Caco-2 (cell line): ENCODE data around the gene FAM151A. TPM values are rescaled to one million over a fixed set of nuclear protein-coding genes. Genes with fewer than 3 reads are reported as not detected.

Experiments used
- BruUV-seq: library from RNA; stranded (reverse); fragments of 400-500 nt; replicated peaks from 2 replicates; lab custom pipeline; 2021; lab: Mats Ljungman, UMichigan
- CTCF ChIA-PET: fragments of 300-600 bp; sonication (Branson Sonifier 250); formaldehyde crosslinking; loops from one replicate; lab custom pipeline; 2022; ENCODE audit warnings: antibody characterized with exemption; lab: Charles Lee
- POLR2A ChIA-PET: fragments of 300-600 bp; sonication (Branson Sonifier 250); formaldehyde crosslinking; loops from one replicate; lab custom pipeline; 2022; ENCODE audit warnings: antibody characterized with exemption; lab: Charles Lee
- DNase-seq, 2 experiments: peaks; one replicate each; pipeline versions ENCODE4 v3.0.0 to v3.0.0-alpha.2; 2020 to 2022
- H3K27me3 ChIP-seq: replicated peaks from 2 replicates; pipeline ENCODE4 v1.6.0; 2011; ENCODE audit warnings: low read length; ENCODE audit not compliant: control insufficient read depth, insufficient read depth
- H3K36me3 ChIP-seq: 2 replicates; pipeline ENCODE4 v1.5.1; 2011; ENCODE audit warnings: low read length; ENCODE audit not compliant: control insufficient read depth, insufficient read depth
- H3K4me1 ChIP-seq: fragments of 250-450 bp; sonication (Bioruptor Pico); 2 replicates; pipeline ENCODE4 v1.5.1; 2020; ENCODE audit warnings: mild to moderate bottlenecking
- H3K4me3 ChIP-seq: 2 replicates; pipeline ENCODE4 v1.5.1; 2011; ENCODE audit warnings: low read depth, mild to moderate bottlenecking, control low read depth, low read length
- H3K9me3 ChIP-seq: fragments of 250-450 bp; sonication (Bioruptor Pico); 2 replicates; pipeline ENCODE4 v1.5.1; 2020; ENCODE audit warnings: mild to moderate bottlenecking, moderate library complexity
- H3K27ac Mint-ChIP-seq: one replicate; pipeline ENCODE4 v1.8.0; 2022; ENCODE audit warnings: mixed read lengths; ENCODE audit not compliant: unreplicated experiment
- H3K27me3 Mint-ChIP-seq: one replicate; pipeline ENCODE4 v1.8.0; 2022; ENCODE audit warnings: mixed read lengths; ENCODE audit not compliant: insufficient read depth, unreplicated experiment
- H3K36me3 Mint-ChIP-seq: one replicate; pipeline ENCODE4 v1.8.0; 2022; ENCODE audit warnings: mild to moderate bottlenecking, mixed read lengths; ENCODE audit not compliant: insufficient read depth, unreplicated experiment
- H3K4me1 Mint-ChIP-seq: one replicate; pipeline ENCODE4 v1.8.0; 2022; ENCODE audit warnings: low read depth, mixed read lengths; ENCODE audit not compliant: unreplicated experiment
- H3K4me3 Mint-ChIP-seq: one replicate; pipeline ENCODE4 v1.8.0; 2022; ENCODE audit warnings: mild to moderate bottlenecking, moderate library complexity, mixed read lengths; ENCODE audit not compliant: unreplicated experiment
- H3K9me3 Mint-ChIP-seq: one replicate; pipeline ENCODE4 v1.8.0; 2022; ENCODE audit warnings: mixed read lengths; ENCODE audit not compliant: unreplicated experiment
- CTCF ChIP-seq, 2 experiments: fragments of 200-600 bp in 1 of 2; IDR thresholded peaks; 1 replicate in 1 of 2; 2 replicates in 1 of 2; pipeline versions ENCODE4 v1.5.1 to v1.8.0; 2011 to 2022; ENCODE audit warnings: antibody characterized with exemption in 1 of 2, control low read depth in 1 of 2, inconsistent platforms in 1 of 2, low read depth in 1 of 2, low read length in 1 of 2, mild to moderate bottlenecking in 1 of 2, moderate library complexity in 1 of 2; ENCODE audit not compliant: insufficient read depth in 1 of 2, severe bottlenecking in 1 of 2, unreplicated experiment in 1 of 2
- intact Hi-C: fragments of 100-400 bp; cut with micrococcal nuclease; formaldehyde crosslinking; loops from one replicate; pipeline ENCODE4 v1.10.0; 2022; ENCODE audit not compliant: unreplicated experiment
- total RNA-seq: library from RNA; stranded (reverse); gene quantifications from 2 replicates; pipeline ENCODE4 v1.2.3, GENCODE V29; 2022

The FAM151A gene
- total RNA-seq, 1 experiment from 2014 or later: 22.3 TPM

- CTCF ChIA-PET: no interaction called here
- Histone ChIP-seq H3K4me1 (peaks cover 37% of the 10 kb centered on the region), H3K9me3 (0 out of 2 replicates have a peak, but pooled peaks cover 3% of the 10 kb centered on the region), H3K4me3 (no peak overlapping the region), H3K27me3 (no peaks in the 10 kb centered on the region), H3K36me3 (no peaks in the 10 kb centered on the region)
- POLR2A ChIA-PET: no interaction called here
- intact Hi-C loops: loop anchor here (10.0 kb wide), 1 partner anchor 71 kb away; no protein-coding TSS in a partner anchor
- Mint-ChIP-seq H3K36me3 (peaks cover 4% of the 10 kb centered on the region), H3K27ac (no peak overlapping the region), H3K27me3 (no peaks in the 10 kb centered on the region), H3K9me3 (peaks cover 11% of the 10 kb centered on the region), H3K4me1 (peaks cover 27% of the 10 kb centered on the region), H3K4me3 (no peak overlapping the region)
- TF ChIP-seq CTCF (IDR thresholded peaks at IDR 0.05; ENCODE audit: insufficient read depth in 1 of 2, low read depth in 1 of 2, low read length in 1 of 2, severe bottlenecking in 1 of 2, unreplicated experiment in 1 of 2): no peak
- DNase-seq: no peak
- no TSS peak for BruUV-seq
Observed at GRCh38 chr1:54645806-54646676, 22.7 kb upstream of the FAM151A start.

- 0 out of 2 replicates have a peak, but pooled peaks cover 3% of the 10 kb centered on the region for H3K9me3 ChIP-seq
- ChIA-PET POLR2A (no interaction called here), CTCF (no interaction called here)
- Mint-ChIP-seq H3K4me3 (no peak overlapping the region), H3K27ac (no peak overlapping the region), H3K36me3 (peaks cover 8% of the 10 kb centered on the region), H3K27me3 (no peaks in the 10 kb centered on the region), H3K4me1 (peaks cover 25% of the 10 kb centered on the region), H3K9me3 (peaks cover 11% of the 10 kb centered on the region)
- BruUV-seq: no TSS peak
- no peak overlapping the region for H3K4me3 ChIP-seq
- peaks cover 21% of the 10 kb centered on the region for H3K4me1 ChIP-seq
- intact Hi-C loops: loop anchor here (10.0 kb wide), 1 partner anchor 69 kb away; no protein-coding TSS in a partner anchor
- TF ChIP-seq CTCF (IDR thresholded peaks at IDR 0.05; ENCODE audit: insufficient read depth in 1 of 2, low read depth in 1 of 2, low read length in 1 of 2, severe bottlenecking in 1 of 2, unreplicated experiment in 1 of 2): no peak
- H3K36me3 ChIP-seq: no peaks in the 10 kb centered on the region
- no peaks in the 10 kb centered on the region for H3K27me3 ChIP-seq
- DNase-seq: no peak
Observed at GRCh38 chr1:54643736-54644135, 20.4 kb upstream of the FAM151A start.
